Adrenal gland (tissue), 12 donors: ENCODE results near the gene TCN2. TPM values are rescaled to one million over a fixed set of nuclear protein-coding genes. Genes with fewer than 3 reads are reported as not detected.

Experiments
- DNase-seq, 7 donors: peaks; one replicate each; pipeline ENCODE4 v3.0.0-alpha.2; 2019 to 2020
- H3K27ac ChIP-seq, 5 donors: fragments of 200-600 bp; sonication (generic) in 4 of 5; 1 replicate in 3 of 5; 2 replicates in 2 of 5; pipeline versions ENCODE4 v1.5.1 to v1.8.0; 2016 to 2020; ENCODE audit warnings: mild to moderate bottlenecking in 1 of 5
- H3K27me3 ChIP-seq: fragments of 200-600 bp; 2 replicates; pipeline ENCODE4 v1.8.0; 2021
- H3K36me3 ChIP-seq, 2 donors: fragments of 200-600 bp; replicated peaks in 1 of 2; 1 replicate in 1 of 2; 2 replicates in 1 of 2; pipeline versions ENCODE4 v1.5.1 to v1.8.0; 2018 to 2022
- H3K4me1 ChIP-seq, 2 donors: fragments of 200-600 bp; replicated peaks in 1 of 2; 1 replicate in 1 of 2; 2 replicates in 1 of 2; pipeline versions ENCODE4 v1.5.1 to v1.8.0; 2018 to 2021
- H3K4me3 ChIP-seq, 4 donors: fragments of 200-600 bp; sonication (generic) in 3 of 4; one replicate each; pipeline ENCODE4 v1.5.1; 2016 to 2018
- H3K9me3 ChIP-seq, 3 donors: fragments of 200-600 bp; sonication (generic) in 1 of 3; replicated peaks in 1 of 3; 1 replicate in 2 of 3; 2 replicates in 1 of 3; pipeline versions ENCODE4 v1.5.1 to v1.8.0; 2016 to 2021
- CTCF ChIP-seq, 6 experiments: fragments of 450-650 bp in 4 of 6; fragments of 200-600 bp in 2 of 6; sonication (generic) in 1 of 6; IDR thresholded peaks; 1 replicate in 5 of 6; 2 replicates in 1 of 6; pipeline versions ENCODE4 v1.5.1 to v1.8.0; 2016 to 2021; ENCODE audit warnings: antibody characterized with exemption in 6 of 6, mild to moderate bottlenecking in 2 of 6, moderate library complexity in 1 of 6
- POLR2A ChIP-seq, 2 donors: fragments of 450-650 bp; IDR thresholded peaks; one replicate each; pipeline ENCODE4 v1.6.1; 2017; ENCODE audit warnings: antibody characterized with exemption in 2 of 2, mild to moderate bottlenecking in 2 of 2, moderate library complexity in 1 of 2
- WGBS, 4 donors: extraction: QIAGEN DNeasy Blood & Tissue Kit in 2 of 4; methylation state at CpG; one replicate each; pipeline versions ENCODE4 v1.1.5 to v1.1.7; 2013 to 2017; 5-methylcytosine and 5-hydroxymethylcytosine counted together
- intact Hi-C, 2 donors: fragments of 100-400 bp; cut with DNase I; formaldehyde crosslinking; loops; one replicate each; pipeline versions ENCODE4 v1.14.1 to v1.15.0; 2022 to 2023
- polyA plus RNA-seq, 3 donors: library from polyadenylated mRNA; stranded (reverse); fragments of 200-250 nt in 2 of 3; fragments of 350-450 nt in 1 of 3; fragmentation: Illumina TruSeq in 1 of 3; extraction: RNeasy Lipid Tissue Mini Kit (QIAGEN cat#74804) in 1 of 3; gene quantifications; one replicate each; pipeline ENCODE4 v1.2.3, GENCODE V29; 2013 to 2014
- total RNA-seq, 9 donors: library from RNA; depleted of rRNA in 4 of 9; stranded (reverse); fragments of >200 nt in 4 of 9; fragments of 120-200 nt in 1 of 9; fragmentation: NEBNext Ultra II Directional in 1 of 9; extraction: Animal tissue kit (Norgen Biotek cat#: 25700) in 1 of 9; gene quantifications; one replicate each; pipeline versions ENCODE4 v1.1.0 to v1.2.4, GENCODE V29; 2013 to 2023
- donor health status: healthy with polysubstance abuse.
- donor health status: Bipolar disorder and iron deficiency.
- donor health status: DM: yes; HTN: yes; CAD: no.
- donor health status: DM: no; HTN: no; CAD: no.
- donor health status: DM: no; HTN: no; CAD: no.
- donor health status: DM: yes; HTN: yes; CAD: no.

The TCN2 gene
- total and polyA plus RNA-seq, 12 donors, result 12.8 to 108 (median 49.9) TPM

DNA sequence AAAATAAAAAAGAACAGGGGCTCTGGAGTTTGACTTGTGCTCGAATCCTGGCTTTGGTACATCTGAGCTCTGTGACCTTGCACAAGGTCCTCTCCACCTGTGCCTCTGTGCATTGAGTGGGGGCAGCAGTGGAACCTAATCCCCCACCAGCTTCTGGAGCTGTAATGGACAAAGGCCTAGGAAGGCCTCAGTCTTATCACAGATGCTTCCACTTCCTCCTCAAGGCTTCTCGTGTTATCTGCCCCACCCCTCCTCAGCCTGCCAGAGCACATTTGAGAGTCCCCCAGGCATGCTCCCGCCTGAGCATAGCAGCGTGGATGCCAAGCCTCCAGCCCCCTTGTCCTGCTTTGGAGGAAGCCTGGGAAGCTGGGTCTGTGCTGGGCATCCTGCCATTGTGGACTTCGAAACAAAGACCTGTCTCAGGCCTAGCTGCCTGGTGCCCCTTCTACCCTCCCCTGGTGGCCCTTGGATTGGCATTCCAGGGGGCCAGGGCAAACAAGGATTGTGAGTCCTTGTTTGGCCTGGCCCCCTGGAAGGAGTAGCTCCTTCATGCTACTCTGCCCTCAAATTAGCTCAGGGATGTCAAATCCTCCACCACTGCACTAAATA, 43.6 kb downstream of the TCN2 start:
- no peaks in the 10 kb centered on the region for H3K4me1 ChIP-seq
- WGBS, 4 donors, result 51 to 79% (median 67%) methylated on average over 2 to 5 of the region's 5 CpGs
- no peak for DNase-seq
- no peaks in the 10 kb centered on the region for H3K27me3 ChIP-seq
- H3K36me3 ChIP-seq, result no peaks in the 10 kb centered on the region
- intact Hi-C loops, result no loop called here
- no peaks in the 10 kb centered on the region for H3K9me3 ChIP-seq
- no peak overlapping the region for H3K27ac ChIP-seq
- TF ChIP-seq CTCF (IDR thresholded peaks at IDR 0.05) (no peak), POLR2A (IDR thresholded peaks at IDR 0.05) (no peak)
- H3K4me3 ChIP-seq, result no peak overlapping the region

DNA sequence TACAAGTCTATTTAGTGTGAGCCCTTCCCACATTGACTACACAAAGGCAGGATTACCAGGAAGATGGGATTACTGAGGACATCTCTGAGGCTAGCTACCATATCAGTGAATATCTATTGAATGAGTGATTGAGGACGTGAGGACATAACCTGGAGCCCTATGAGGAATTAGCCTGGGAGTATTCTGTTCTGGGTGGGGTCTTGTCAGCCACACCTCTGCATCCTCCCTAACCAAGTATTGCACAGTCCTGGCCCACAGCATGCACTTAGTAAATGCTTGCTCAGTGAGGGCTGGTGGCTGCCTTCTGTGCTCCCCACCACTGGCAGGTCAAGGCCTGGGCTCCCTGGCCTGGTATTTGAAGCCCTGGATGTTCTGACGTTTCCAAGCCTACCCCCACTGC, 45.9 kb downstream of the TCN2 start:
- WGBS, 4 donors, result 75 to 100% (median 85%) methylated on average over 2 of the region's 2 CpGs
- no peaks in the 10 kb centered on the region for H3K9me3 ChIP-seq
- H3K27ac ChIP-seq, result no peak overlapping the region
- H3K4me1 ChIP-seq, result no peaks in the 10 kb centered on the region
- no peaks in the 10 kb centered on the region for H3K36me3 ChIP-seq
- DNase-seq, result no peak
- H3K4me3 ChIP-seq, result no peak overlapping the region
- intact Hi-C loops, result no loop called here
- no peak for TF ChIP-seq POLR2A (IDR thresholded peaks at IDR 0.05)
- TF ChIP-seq CTCF (IDR thresholded peaks at IDR 0.05), result no peak
- H3K27me3 ChIP-seq, result no peaks in the 10 kb centered on the region

DNA sequence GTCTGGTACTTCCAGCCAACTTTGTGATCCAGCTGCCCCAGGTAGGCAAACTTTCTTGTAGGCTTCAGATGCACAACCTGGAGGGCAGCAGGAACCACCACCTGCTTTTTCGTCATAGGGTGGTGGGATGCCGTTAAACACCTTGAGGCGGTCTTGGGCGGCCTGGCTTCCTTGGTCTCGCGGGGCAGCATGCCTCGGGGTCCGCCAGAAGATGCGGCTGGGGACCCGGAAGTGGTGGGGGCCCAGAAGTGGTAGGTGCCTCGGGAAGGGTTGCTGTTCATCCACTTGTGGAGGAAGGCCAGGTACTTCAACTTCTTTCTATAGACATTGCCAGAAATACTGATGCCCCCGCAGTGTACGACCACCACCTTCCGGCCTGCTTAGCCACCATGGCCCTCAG, 47.4 kb downstream of the TCN2 start:
- Histone ChIP-seq H3K9me3 (no peaks in the 10 kb centered on the region), H3K36me3 (no peaks in the 10 kb centered on the region), H3K27ac (no peak overlapping the region), H3K4me1 (no peaks in the 10 kb centered on the region), H3K4me3 (no peak overlapping the region), H3K27me3 (no peaks in the 10 kb centered on the region)
- DNase-seq, result no peak
- 95 to 96% (median 96%) methylated on average over 10 to 14 of the region's 14 CpGs for WGBS, 4 donors
- TF ChIP-seq CTCF (IDR thresholded peaks at IDR 0.05), result no peak
- TF ChIP-seq POLR2A (IDR thresholded peaks at IDR 0.05), result no peak
- intact Hi-C loops, result no loop called here

- no peak for DNase-seq
- 81 to 92% (median 84%) methylated on average over 3 of the region's 3 CpGs for WGBS, 4 donors
- H3K4me1 ChIP-seq, result no peaks in the 10 kb centered on the region
- no peaks in the 10 kb centered on the region for H3K36me3 ChIP-seq
- H3K27me3 ChIP-seq, result no peaks in the 10 kb centered on the region
- no peak for TF ChIP-seq CTCF (IDR thresholded peaks at IDR 0.05)
- TF ChIP-seq POLR2A (IDR thresholded peaks at IDR 0.05), result no peak
- H3K4me3 ChIP-seq, result no peak overlapping the region
- no peak overlapping the region for H3K27ac ChIP-seq
- H3K9me3 ChIP-seq, result no peaks in the 10 kb centered on the region
- intact Hi-C loops, result no loop called here
Measured at GRCh38 chr22:30655532-30655931, 48.6 kb downstream of the TCN2 start.
